Upper lobe of left lung (tissue), 4 donors: ENCODE results near the gene OTOS.

Experiments
- CTCF ChIP-seq, 6 experiments: fragments of 450-650 bp in 4 of 6; fragments of 200-600 bp in 2 of 6; sonication (generic) in 2 of 6; IDR thresholded peaks; one replicate each; pipeline ENCODE4 v1.5.1; 2016 to 2019; ENCODE audit warnings: antibody characterized with exemption in 6 of 6
- EP300 ChIP-seq, 4 donors: sonication (generic); formaldehyde crosslinking; IDR thresholded peaks; one replicate each; pipeline ENCODE4 v1.5.1; 2017; ENCODE audit warnings: antibody characterized with exemption in 4 of 4, control low read depth in 2 of 4
- POLR2A ChIP-seq, 4 donors: fragments of 450-650 bp; IDR thresholded peaks; one replicate each; pipeline ENCODE4 v1.5.1; 2016 to 2017; ENCODE audit warnings: antibody characterized with exemption in 4 of 4, mild to moderate bottlenecking in 2 of 4
- POLR2AphosphoS5 ChIP-seq, 2 donors: sonication (generic); formaldehyde crosslinking; IDR thresholded peaks; one replicate each; pipeline ENCODE4 v1.5.1; 2017; ENCODE audit warnings: antibody characterized with exemption in 2 of 2

GRCh38 chr2:240143801-240144648, 3.6 kb upstream of the OTOS start:
- TF ChIP-seq POLR2A (IDR thresholded peaks at IDR 0.05) (no peak), CTCF (IDR thresholded peaks at IDR 0.05) (peak; percentile 89 to 96 (median 94)), POLR2AphosphoS5 (IDR thresholded peaks at IDR 0.05) (no peak), EP300 (IDR thresholded peaks at IDR 0.05) (no peak)
